AG04450 (cell line): ENCODE results near the gene RFPL3. TPM values are rescaled to one million over a fixed set of nuclear protein-coding genes. Genes with fewer than 3 reads are reported as not detected.

Source experiments
- CTCF ChIA-PET: fragments of 300-600, 350-600 bp; formaldehyde crosslinking; extraction: SDS; loops from one replicate; lab custom pipeline; 2022; ENCODE audit warnings: antibody characterized with exemption, inconsistent platforms; lab: Charles Lee
- POLR2A ChIA-PET: fragments of 350-600 bp; formaldehyde crosslinking; extraction: SDS; loops from one replicate; lab custom pipeline; 2021; ENCODE audit warnings: antibody characterized with exemption, inconsistent platforms; lab: Yijun Ruan, JAX
- DNase-seq: peaks from one replicate; pipeline ENCODE4 v3.0.0-alpha.2; 2011; ENCODE audit warnings: low read depth, low spot score
- H3K27ac ChIP-seq: one replicate; pipeline ENCODE4 v1.5.1; 2012; ENCODE audit warnings: low read depth, low read length, control low read depth
- H3K27me3 ChIP-seq: one replicate; pipeline ENCODE4 v1.6.0; 2012; ENCODE audit warnings: low read length; ENCODE audit not compliant: control insufficient read depth, insufficient read depth
- H3K4me3 ChIP-seq: 2 replicates; pipeline ENCODE4 v1.5.1; 2011; ENCODE audit warnings: mild to moderate bottlenecking, low read depth, low read length, control low read depth
- H3K9me3 ChIP-seq: 2 replicates; pipeline ENCODE4 v1.5.1; 2012; ENCODE audit warnings: low read length; ENCODE audit not compliant: control insufficient read depth, insufficient read depth
- CTCF ChIP-seq: IDR thresholded peaks from 2 replicates; pipeline ENCODE4 v1.5.1; 2011; ENCODE audit warnings: low read depth, low read length, control low read depth, inconsistent platforms
- polyA plus RNA-seq: library from polyadenylated mRNA; depleted of rRNA; stranded (reverse); fragments of >200 nt; gene quantifications from 2 replicates; pipeline ENCODE4 v1.2.3, GENCODE V29; 2011

The RFPL3 gene
- polyA plus RNA-seq, 1 experiment: not detected

- H3K9me3 ChIP-seq: no peaks in the 10 kb centered on the region
- no peak overlapping the region for H3K4me3 ChIP-seq
- POLR2A ChIA-PET: no interaction called here
- CTCF ChIA-PET: no interaction called here
- H3K27me3 ChIP-seq: no peaks in the 10 kb centered on the region
- DNase-seq: no peak
- no peak for TF ChIP-seq CTCF
- no peak overlapping the region for H3K27ac ChIP-seq
Measured at GRCh38 chr22:32361257-32361656, 3.6 kb downstream of the RFPL3 start.

GRCh38 chr22:32364210-32364609 lies 6.5 kb downstream of the RFPL3 start:
- DNase-seq: no peak
- ChIA-PET POLR2A (no interaction called here), CTCF (no interaction called here)
- H3K27me3 ChIP-seq: no peaks in the 10 kb centered on the region
- TF ChIP-seq CTCF: no peak
- no peaks in the 10 kb centered on the region for H3K9me3 ChIP-seq
- no peak overlapping the region for H3K4me3 ChIP-seq
- no peak overlapping the region for H3K27ac ChIP-seq

- POLR2A ChIA-PET: no interaction called here
- no peak overlapping the region for H3K27ac ChIP-seq
- TF ChIP-seq CTCF: no peak
- H3K4me3 ChIP-seq: no peak overlapping the region
- CTCF ChIA-PET: no interaction called here
- H3K27me3 ChIP-seq: no peaks in the 10 kb centered on the region
- DNase-seq: no peak
- H3K9me3 ChIP-seq: no peaks in the 10 kb centered on the region
Measured at GRCh38 chr22:32375678-32376450, 18.2 kb downstream of the RFPL3 start.

GRCh38 chr22:32376681-32377080 lies 19.0 kb downstream of the RFPL3 start:
- no peak overlapping the region for H3K27ac ChIP-seq
- no peaks in the 10 kb centered on the region for H3K27me3 ChIP-seq
- ChIA-PET CTCF (interaction anchor here (0.6 kb wide), 1 partner anchor 122 kb away, joined by 4 read pairs; no protein-coding TSS in a partner anchor), POLR2A (no interaction called here)
- no peak for TF ChIP-seq CTCF
- no peaks in the 10 kb centered on the region for H3K9me3 ChIP-seq
- H3K4me3 ChIP-seq: no peak overlapping the region
- DNase-seq: no peak

GRCh38 chr22:32378707-32379272 lies 21.1 kb downstream of the RFPL3 start:
- ChIA-PET CTCF (interaction anchor here (1.2 to 1.6 kb wide), 2 partner anchors 11 to 95 kb away, joined by 5 to 6 read pairs; no protein-coding TSS in a partner anchor), POLR2A (no interaction called here)
- Histone ChIP-seq H3K4me3 (no peak overlapping the region), H3K27me3 (no peaks in the 10 kb centered on the region), H3K27ac (no peak overlapping the region), H3K9me3 (no peaks in the 10 kb centered on the region)
- peak; percentile 59 for TF ChIP-seq CTCF
- no peak for DNase-seq
